IMR-90 (cell line): ENCODE measurements around the gene DNAJC5G.

Experiments
- BHLHE40 ChIP-seq: fragments of 150-350 bp; IDR thresholded peaks from 2 replicates; pipeline ENCODE4 v1.6.1; 2016; ENCODE audit warnings: mild to moderate bottlenecking, low read depth, low read length
- CEBPB ChIP-seq: IDR thresholded peaks from 2 replicates; pipeline ENCODE4 v1.6.1; 2012; ENCODE audit warnings: low read depth, low read length, improper control_type of control experiment
- MAFK ChIP-seq: IDR thresholded peaks from 2 replicates; pipeline ENCODE4 v1.6.1; 2012; ENCODE audit warnings: low read depth, low read length, improper control_type of control experiment
- MXI1 ChIP-seq: IDR thresholded peaks from 2 replicates; pipeline ENCODE4 v1.6.1; 2012; ENCODE audit warnings: low read depth, mild to moderate bottlenecking, low read length, moderate library complexity, borderline replicate concordance
- POLR2A ChIP-seq: IDR thresholded peaks from 2 replicates; pipeline ENCODE4 v1.6.1; 2012; ENCODE audit warnings: mild to moderate bottlenecking, low read depth, low read length
- RAD21 ChIP-seq: IDR thresholded peaks from 2 replicates; pipeline ENCODE4 v1.6.1; 2012; ENCODE audit warnings: low read length, improper control_type of control experiment
- RCOR1 ChIP-seq: IDR thresholded peaks from 2 replicates; pipeline ENCODE4 v1.6.1; 2012; ENCODE audit warnings: mild to moderate bottlenecking, low read length, improper control_type of control experiment; ENCODE audit not compliant: insufficient replicate concordance
- TF ChIP-seq, protein P1 (sequence below): conservative IDR thresholded peaks from 2 replicates; pipeline ENCODE4 v1.5.1; 2012; ENCODE audit warnings: mild to moderate bottlenecking, low read depth, low read length, improper control_type of control experiment
- TF ChIP-seq, protein P2 (sequence below): fragments of 150-350 bp; IDR thresholded peaks from 2 replicates; pipeline ENCODE4 v1.6.1; 2017; ENCODE audit warnings: mild to moderate bottlenecking, antibody characterized with exemption, low read length, low read depth
- TF ChIP-seq, protein P3 (sequence below): fragments of 150-350 bp; IDR thresholded peaks from 2 replicates; pipeline ENCODE4 v1.6.1; 2016; ENCODE audit warnings: low read depth, mild to moderate bottlenecking, low read length, moderate library complexity, borderline replicate concordance

DNA sequence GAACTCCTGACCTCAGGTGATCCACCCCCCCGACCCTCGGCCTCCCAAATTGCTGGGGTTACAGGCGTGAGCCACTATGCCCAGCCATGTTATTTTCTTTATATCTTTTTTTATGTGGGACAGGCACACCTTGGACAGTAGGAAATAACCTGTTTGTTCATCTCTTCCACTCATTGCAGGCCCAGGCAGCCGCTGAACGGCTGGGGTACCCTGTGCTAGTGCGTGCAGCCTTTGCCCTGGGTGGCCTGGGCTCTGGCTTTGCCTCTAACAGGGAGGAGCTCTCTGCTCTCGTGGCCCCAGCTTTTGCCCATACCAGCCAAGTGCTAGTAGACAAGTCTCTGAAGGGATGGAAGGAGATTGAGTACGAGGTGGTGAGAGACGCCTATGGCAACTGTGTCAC, 49.7 kb upstream of the DNAJC5G start:
- TF ChIP-seq RCOR1 (no peak), MAFK (no peak), POLR2A (no peak), RAD21 (no peak), MXI1 (no peak), BHLHE40 (no peak), CEBPB (no peak)
- TF ChIP-seq, protein P1, sequence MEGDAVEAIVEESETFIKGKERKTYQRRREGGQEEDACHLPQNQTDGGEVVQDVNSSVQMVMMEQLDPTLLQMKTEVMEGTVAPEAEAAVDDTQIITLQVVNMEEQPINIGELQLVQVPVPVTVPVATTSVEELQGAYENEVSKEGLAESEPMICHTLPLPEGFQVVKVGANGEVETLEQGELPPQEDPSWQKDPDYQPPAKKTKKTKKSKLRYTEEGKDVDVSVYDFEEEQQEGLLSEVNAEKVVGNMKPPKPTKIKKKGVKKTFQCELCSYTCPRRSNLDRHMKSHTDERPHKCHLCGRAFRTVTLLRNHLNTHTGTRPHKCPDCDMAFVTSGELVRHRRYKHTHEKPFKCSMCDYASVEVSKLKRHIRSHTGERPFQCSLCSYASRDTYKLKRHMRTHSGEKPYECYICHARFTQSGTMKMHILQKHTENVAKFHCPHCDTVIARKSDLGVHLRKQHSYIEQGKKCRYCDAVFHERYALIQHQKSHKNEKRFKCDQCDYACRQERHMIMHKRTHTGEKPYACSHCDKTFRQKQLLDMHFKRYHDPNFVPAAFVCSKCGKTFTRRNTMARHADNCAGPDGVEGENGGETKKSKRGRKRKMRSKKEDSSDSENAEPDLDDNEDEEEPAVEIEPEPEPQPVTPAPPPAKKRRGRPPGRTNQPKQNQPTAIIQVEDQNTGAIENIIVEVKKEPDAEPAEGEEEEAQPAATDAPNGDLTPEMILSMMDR = no peak
- TF ChIP-seq, protein P2, sequence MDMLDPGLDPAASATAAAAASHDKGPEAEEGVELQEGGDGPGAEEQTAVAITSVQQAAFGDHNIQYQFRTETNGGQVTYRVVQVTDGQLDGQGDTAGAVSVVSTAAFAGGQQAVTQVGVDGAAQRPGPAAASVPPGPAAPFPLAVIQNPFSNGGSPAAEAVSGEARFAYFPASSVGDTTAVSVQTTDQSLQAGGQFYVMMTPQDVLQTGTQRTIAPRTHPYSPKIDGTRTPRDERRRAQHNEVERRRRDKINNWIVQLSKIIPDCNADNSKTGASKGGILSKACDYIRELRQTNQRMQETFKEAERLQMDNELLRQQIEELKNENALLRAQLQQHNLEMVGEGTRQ = no peak
- TF ChIP-seq, protein P3, sequence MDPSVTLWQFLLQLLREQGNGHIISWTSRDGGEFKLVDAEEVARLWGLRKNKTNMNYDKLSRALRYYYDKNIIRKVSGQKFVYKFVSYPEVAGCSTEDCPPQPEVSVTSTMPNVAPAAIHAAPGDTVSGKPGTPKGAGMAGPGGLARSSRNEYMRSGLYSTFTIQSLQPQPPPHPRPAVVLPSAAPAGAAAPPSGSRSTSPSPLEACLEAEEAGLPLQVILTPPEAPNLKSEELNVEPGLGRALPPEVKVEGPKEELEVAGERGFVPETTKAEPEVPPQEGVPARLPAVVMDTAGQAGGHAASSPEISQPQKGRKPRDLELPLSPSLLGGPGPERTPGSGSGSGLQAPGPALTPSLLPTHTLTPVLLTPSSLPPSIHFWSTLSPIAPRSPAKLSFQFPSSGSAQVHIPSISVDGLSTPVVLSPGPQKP = no peak
